MM.1S (cell line): ENCODE measurements around the gene STN1.
A peak's percentile ranks its signal among the peaks of the same experiment; 100 is the strongest.

ENCODE experiments used
- EZH2 ChIP-seq: fragments of 300-600 bp; sonication (generic); optimal IDR thresholded peaks from 2 replicates; pipeline ENCODE3; 2017; ENCODE audit warnings: low read depth, mild to moderate bottlenecking, antibody characterized with exemption, low read length, mixed read lengths
- EZH2phosphoT487 ChIP-seq: fragments of 300-600 bp; sonication (generic); IDR thresholded peaks from 2 replicates; pipeline ENCODE4 v1.6.1; 2018; ENCODE audit warnings: antibody characterized with exemption, low read length
- TF ChIP-seq, protein P1 (sequence below): fragments of 300-600 bp; sonication (generic); IDR thresholded peaks from 2 replicates; pipeline ENCODE4 v1.5.1; 2016; ENCODE audit warnings: antibody characterized with exemption, low read length, mixed read lengths

- TF ChIP-seq EZH2 (no peak), EZH2phosphoT487 (no peak)
- TF ChIP-seq, protein P1, sequence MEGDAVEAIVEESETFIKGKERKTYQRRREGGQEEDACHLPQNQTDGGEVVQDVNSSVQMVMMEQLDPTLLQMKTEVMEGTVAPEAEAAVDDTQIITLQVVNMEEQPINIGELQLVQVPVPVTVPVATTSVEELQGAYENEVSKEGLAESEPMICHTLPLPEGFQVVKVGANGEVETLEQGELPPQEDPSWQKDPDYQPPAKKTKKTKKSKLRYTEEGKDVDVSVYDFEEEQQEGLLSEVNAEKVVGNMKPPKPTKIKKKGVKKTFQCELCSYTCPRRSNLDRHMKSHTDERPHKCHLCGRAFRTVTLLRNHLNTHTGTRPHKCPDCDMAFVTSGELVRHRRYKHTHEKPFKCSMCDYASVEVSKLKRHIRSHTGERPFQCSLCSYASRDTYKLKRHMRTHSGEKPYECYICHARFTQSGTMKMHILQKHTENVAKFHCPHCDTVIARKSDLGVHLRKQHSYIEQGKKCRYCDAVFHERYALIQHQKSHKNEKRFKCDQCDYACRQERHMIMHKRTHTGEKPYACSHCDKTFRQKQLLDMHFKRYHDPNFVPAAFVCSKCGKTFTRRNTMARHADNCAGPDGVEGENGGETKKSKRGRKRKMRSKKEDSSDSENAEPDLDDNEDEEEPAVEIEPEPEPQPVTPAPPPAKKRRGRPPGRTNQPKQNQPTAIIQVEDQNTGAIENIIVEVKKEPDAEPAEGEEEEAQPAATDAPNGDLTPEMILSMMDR, result peak; percentile 71
These were observed 58.6 kb downstream of the STN1 start for GRCh38 chr10:103859161-103860086.
